Gastrocnemius medialis (tissue), 4 donors: ENCODE measurements around the gene CFAP52.
"Not testable (repeated sequence)": the region's sequence is repeated elsewhere in the genome, so short reads cannot be mapped to it uniquely, and the experiment has no call there.

Source experiments
- CTCF ChIP-seq, 5 experiments: fragments of 450-650 bp in 3 of 5; fragments of 200-600 bp in 2 of 5; sonication (generic) in 2 of 5; IDR thresholded peaks in 4 of 5; conservative IDR thresholded peaks in 1 of 5; 1 replicate in 4 of 5; 2 replicates in 1 of 5; pipeline ENCODE4 v1.5.1; 2016 to 2019; ENCODE audit warnings: antibody characterized with exemption in 5 of 5, mild to moderate bottlenecking in 3 of 5, moderate library complexity in 3 of 5
- POLR2A ChIP-seq, 2 donors: fragments of 450-650 bp; IDR thresholded peaks; one replicate each; pipeline ENCODE4 v1.6.1; 2017; ENCODE audit warnings: antibody characterized with exemption in 2 of 2, mild to moderate bottlenecking in 2 of 2, moderate library complexity in 2 of 2

- not testable (repeated sequence) for TF ChIP-seq CTCF (IDR thresholded peaks at IDR 0.05 in 4 of 5, conservative IDR thresholded peaks at IDR 0.05 in 1 of 5); POLR2A (IDR thresholded peaks at IDR 0.05)
Measured at GRCh38 chr17:9607058-9607457, 30.6 kb downstream of the CFAP52 start.
